ENCODE data around the gene PAM. TPM values are rescaled to one million over a fixed set of nuclear protein-coding genes. Genes with fewer than 3 reads are reported as not detected.

Gene PAM
- total and polyA plus RNA-seq, 3 experiments from 2014 or later = 58.7 to 65.0 (median 59.8) TPM

GRCh38 chr5:102858221-102858620 is 103.1 kb downstream of the PAM start:
- Histone ChIP-seq H3K36me3 (ENCODE audit: insufficient read depth, low read length) (no peaks in the 10 kb centered on the region), H3K27ac (ENCODE audit: low read depth, low read length) (no peak overlapping the region), H3K27me3 (ENCODE audit: insufficient read depth, low read length, poor library complexity, severe bottlenecking) (no peaks in the 10 kb centered on the region), H3K9me3 (ENCODE audit: low read length) (no peaks in the 10 kb centered on the region), H3K4me1 (ENCODE audit: insufficient read depth, low read length) (peaks cover 13% of the 10 kb centered on the region), H3K4me3 (ENCODE audit: low read length) (no peak overlapping the region)
- DNase-seq = no peak
- peaks cover 36 to 47% (median 44%) of the 10 kb centered on the region in 3 donors for H3K4me1 Mint-ChIP-seq
- ChIA-PET POLR2A (interaction anchor here (0.5 kb wide), 1 partner anchor 19 kb away, joined by 5 read pairs; no protein-coding TSS in a partner anchor), CTCF (interaction anchor here (1.2 kb wide), 1 partner anchor 8 kb away, joined by 4 read pairs; no protein-coding TSS in a partner anchor)
- H3K36me3 Mint-ChIP-seq = peaks cover 0 to 2% (median 0%) of the 10 kb centered on the region in 3 donors
- H3K27ac Mint-ChIP-seq = peak overlapping the region in 1 of 8 donors; percentile 7
- no peak overlapping the region for H3K4me3 Mint-ChIP-seq
- no peaks in the 10 kb centered on the region for H3K9me3 Mint-ChIP-seq
- peaks cover 0 to 2% of the 10 kb centered on the region in 2 donors for H3K27me3 Mint-ChIP-seq

DNA sequence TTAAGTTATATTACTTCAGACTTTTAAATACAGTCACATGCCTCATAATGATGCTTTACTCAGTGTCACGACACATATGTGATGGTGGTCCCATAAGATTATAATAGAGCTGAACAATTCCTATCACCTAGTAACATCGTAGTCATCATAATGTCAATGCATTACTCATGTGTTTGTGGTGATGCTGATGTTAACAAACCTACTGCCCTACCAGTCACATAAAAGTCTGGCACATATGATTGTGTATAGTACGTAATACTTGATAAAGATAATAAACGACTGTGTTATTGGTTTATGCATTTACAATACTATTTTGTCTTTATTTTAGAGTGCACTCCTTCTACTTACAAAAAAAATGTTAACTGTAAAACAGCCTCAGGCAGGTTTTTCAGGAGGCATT is 103.7 kb downstream of the PAM start:
- Histone ChIP-seq H3K4me1 (ENCODE audit: insufficient read depth, low read length) (peaks cover 13% of the 10 kb centered on the region), H3K27me3 (ENCODE audit: insufficient read depth, low read length, poor library complexity, severe bottlenecking) (no peaks in the 10 kb centered on the region), H3K9me3 (ENCODE audit: low read length) (no peaks in the 10 kb centered on the region), H3K36me3 (ENCODE audit: insufficient read depth, low read length) (no peaks in the 10 kb centered on the region), H3K4me3 (ENCODE audit: low read length) (no peak overlapping the region), H3K27ac (ENCODE audit: low read depth, low read length) (no peak overlapping the region)
- peak overlapping the region in 1 of 8 donors; percentile 1 for H3K27ac Mint-ChIP-seq
- H3K4me1 Mint-ChIP-seq = peaks cover 30 to 41% (median 39%) of the 10 kb centered on the region in 3 donors
- H3K36me3 Mint-ChIP-seq = peaks cover 0 to 2% (median 0%) of the 10 kb centered on the region in 3 donors
- no peak overlapping the region for H3K4me3 Mint-ChIP-seq
- ChIA-PET CTCF (interaction anchor here (0.8 kb wide), 1 partner anchor 20 kb away, joined by 3 read pairs; no protein-coding TSS in a partner anchor), POLR2A (no interaction called here)
- peaks cover 0 to 2% of the 10 kb centered on the region in 2 donors for H3K27me3 Mint-ChIP-seq
- no peaks in the 10 kb centered on the region for H3K9me3 Mint-ChIP-seq
- DNase-seq = no peak

DNA sequence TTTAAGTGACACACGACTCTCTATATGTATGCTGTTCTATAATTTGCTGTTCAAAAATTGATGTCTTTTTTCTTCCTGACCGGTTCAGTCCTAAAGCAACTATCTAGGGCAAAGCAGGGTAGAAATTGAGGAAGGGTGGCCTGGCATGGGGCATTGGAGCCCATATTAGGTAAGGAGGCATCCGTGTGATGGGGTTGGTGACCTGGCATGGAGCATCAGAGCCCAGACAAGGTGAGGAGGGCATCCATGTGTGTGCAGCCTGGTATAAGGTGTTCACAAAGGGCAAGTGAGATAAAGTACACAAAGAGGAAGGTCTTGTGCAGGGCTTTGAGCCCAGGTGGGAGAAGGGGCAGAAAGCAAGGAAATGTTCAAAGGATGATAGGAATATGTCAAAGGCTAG is 104.9 kb downstream of the PAM start:
- H3K27ac ChIP-seq (ENCODE audit: low read depth, low read length) = no peak overlapping the region
- peaks cover 7% of the 10 kb centered on the region for H3K4me1 ChIP-seq (ENCODE audit: insufficient read depth, low read length)
- peaks cover 0 to 2% (median 0%) of the 10 kb centered on the region in 3 donors for H3K36me3 Mint-ChIP-seq
- H3K9me3 Mint-ChIP-seq = no peaks in the 10 kb centered on the region
- CTCF ChIA-PET = no interaction called here
- H3K4me3 Mint-ChIP-seq = no peak overlapping the region
- peak overlapping the region in 3 of 8 donors; percentile 14 to 76 (median 41) for H3K27ac Mint-ChIP-seq
- peaks cover 2% of the 10 kb centered on the region in 2 donors for H3K27me3 Mint-ChIP-seq
- POLR2A ChIA-PET = no interaction called here
- no peaks in the 10 kb centered on the region for H3K27me3 ChIP-seq (ENCODE audit: insufficient read depth, low read length, poor library complexity, severe bottlenecking)
- no peaks in the 10 kb centered on the region for H3K9me3 ChIP-seq (ENCODE audit: low read length)
- H3K4me1 Mint-ChIP-seq = peaks cover 21 to 33% (median 33%) of the 10 kb centered on the region in 3 donors
- H3K4me3 ChIP-seq (ENCODE audit: low read length) = no peak overlapping the region
- no peak for DNase-seq
- H3K36me3 ChIP-seq (ENCODE audit: insufficient read depth, low read length) = no peaks in the 10 kb centered on the region

GRCh38 chr5:102863058-102863457 is 108.0 kb downstream of the PAM start:
- Mint-ChIP-seq H3K4me3 (no peak overlapping the region), H3K27me3 (peaks cover 2 to 15% of the 10 kb centered on the region in 2 donors), H3K36me3 (peaks cover 0 to 6% (median 2%) of the 10 kb centered on the region in 3 donors), H3K4me1 (peaks cover 21 to 26% (median 23%) of the 10 kb centered on the region in 3 donors), H3K9me3 (no peaks in the 10 kb centered on the region), H3K27ac (peak overlapping the region in 2 of 8 donors; percentile 19 to 53)
- Histone ChIP-seq H3K4me1 (ENCODE audit: insufficient read depth, low read length) (peaks cover 3% of the 10 kb centered on the region), H3K36me3 (ENCODE audit: insufficient read depth, low read length) (no peaks in the 10 kb centered on the region), H3K4me3 (ENCODE audit: low read length) (no peak overlapping the region), H3K27ac (ENCODE audit: low read depth, low read length) (no peak overlapping the region), H3K27me3 (ENCODE audit: insufficient read depth, low read length, poor library complexity, severe bottlenecking) (no peaks in the 10 kb centered on the region), H3K9me3 (ENCODE audit: low read length) (no peaks in the 10 kb centered on the region)
- CTCF ChIA-PET = no interaction called here
- POLR2A ChIA-PET = no interaction called here
- no peak for DNase-seq

GRCh38 chr5:102863764-102864560 is 108.9 kb downstream of the PAM start:
- peak overlapping the region in 1 of 8 donors; percentile 8 for H3K27ac Mint-ChIP-seq
- H3K27me3 ChIP-seq (ENCODE audit: insufficient read depth, low read length, poor library complexity, severe bottlenecking) = no peaks in the 10 kb centered on the region
- no peak for DNase-seq
- H3K9me3 ChIP-seq (ENCODE audit: low read length) = no peaks in the 10 kb centered on the region
- H3K27me3 Mint-ChIP-seq = peaks cover 2 to 15% of the 10 kb centered on the region in 2 donors
- H3K4me1 Mint-ChIP-seq = peaks cover 21 to 27% (median 23%) of the 10 kb centered on the region in 3 donors
- H3K4me1 ChIP-seq (ENCODE audit: insufficient read depth, low read length) = peaks cover 3% of the 10 kb centered on the region
- peaks cover 1 to 7% (median 3%) of the 10 kb centered on the region in 3 donors for H3K36me3 Mint-ChIP-seq
- ChIA-PET POLR2A (interaction anchor here (0.6 kb wide), 1 partner anchor 9 kb away, joined by 4 read pairs; no protein-coding TSS in a partner anchor), CTCF (no interaction called here)
- H3K4me3 ChIP-seq (ENCODE audit: low read length) = no peak overlapping the region
- no peaks in the 10 kb centered on the region for H3K9me3 Mint-ChIP-seq
- no peak overlapping the region for H3K27ac ChIP-seq (ENCODE audit: low read depth, low read length)
- H3K4me3 Mint-ChIP-seq = peak overlapping the region in 1 of 7 donors; percentile 4
- H3K36me3 ChIP-seq (ENCODE audit: insufficient read depth, low read length) = no peaks in the 10 kb centered on the region

DNA sequence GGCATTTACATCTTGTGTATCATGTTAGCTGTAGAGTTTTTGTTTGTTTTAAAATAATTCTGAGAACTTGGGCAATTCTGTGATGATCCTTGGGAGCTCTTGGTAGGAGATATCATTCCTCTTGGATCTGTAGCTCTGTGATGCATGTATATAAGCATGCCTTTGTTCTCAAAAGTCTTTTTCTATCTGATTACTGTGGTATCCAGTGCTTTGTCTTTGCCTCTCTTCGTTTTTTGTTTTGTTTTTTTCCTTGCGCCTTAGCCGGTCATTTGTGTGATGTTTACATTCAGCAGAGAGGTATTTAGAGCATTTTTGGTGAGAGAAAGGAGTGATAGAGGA is 110.0 kb downstream of the PAM start:
- H3K9me3 Mint-ChIP-seq = no peaks in the 10 kb centered on the region
- H3K4me1 Mint-ChIP-seq = peaks cover 20 to 26% (median 21%) of the 10 kb centered on the region in 3 donors
- H3K27ac ChIP-seq (ENCODE audit: low read depth, low read length) = no peak overlapping the region
- H3K27me3 ChIP-seq (ENCODE audit: insufficient read depth, low read length, poor library complexity, severe bottlenecking) = no peaks in the 10 kb centered on the region
- peaks cover 8 to 19% (median 13%) of the 10 kb centered on the region in 3 donors for H3K36me3 Mint-ChIP-seq
- peak overlapping the region; percentile 61 to 92 (median 81) for H3K4me3 Mint-ChIP-seq
- peak overlapping the region in 6 of 8 donors; percentile 2 to 81 (median 42) for H3K27ac Mint-ChIP-seq
- no peaks in the 10 kb centered on the region for H3K9me3 ChIP-seq (ENCODE audit: low read length)
- ChIA-PET POLR2A (no interaction called here), CTCF (interaction anchor here (0.7 kb wide), 1 partner anchor 37 kb away, joined by 3 read pairs; no protein-coding TSS in a partner anchor)
- no peak for DNase-seq
- H3K36me3 ChIP-seq (ENCODE audit: insufficient read depth, low read length) = no peaks in the 10 kb centered on the region
- peaks cover 3% of the 10 kb centered on the region for H3K4me1 ChIP-seq (ENCODE audit: insufficient read depth, low read length)
- no peak overlapping the region for H3K4me3 ChIP-seq (ENCODE audit: low read length)
- peaks cover 5 to 15% of the 10 kb centered on the region in 2 donors for H3K27me3 Mint-ChIP-seq

- POLR2A ChIA-PET = no interaction called here
- peaks cover 7 to 20% (median 18%) of the 10 kb centered on the region in 3 donors for H3K36me3 Mint-ChIP-seq
Measured at GRCh38 chr5:102865510-102866236, 110.6 kb downstream of the PAM start.

More at GRCh38 chr5:102865510-102866236, 110.6 kb downstream of the PAM start:
- CTCF ChIA-PET = interaction anchor here (0.7 to 1.3 kb wide), 2 partner anchors 8 to 38 kb away, joined by 3 to 4 read pairs; no protein-coding TSS in a partner anchor
- H3K9me3 ChIP-seq (ENCODE audit: low read length) = no peaks in the 10 kb centered on the region
- DNase-seq = peak; percentile 5 to 57 (median 17)
- H3K4me1 ChIP-seq (ENCODE audit: insufficient read depth, low read length) = peaks cover 3% of the 10 kb centered on the region
- peaks cover 5 to 15% of the 10 kb centered on the region in 2 donors for H3K27me3 Mint-ChIP-seq
- no peak overlapping the region for H3K27ac ChIP-seq (ENCODE audit: low read depth, low read length)
- H3K9me3 Mint-ChIP-seq = no peaks in the 10 kb centered on the region
- peak overlapping the region in 7 of 8 donors; percentile 2 to 81 (median 68) for H3K27ac Mint-ChIP-seq
- peak overlapping the region; percentile 61 to 92 (median 81) for H3K4me3 Mint-ChIP-seq
- H3K27me3 ChIP-seq (ENCODE audit: insufficient read depth, low read length, poor library complexity, severe bottlenecking) = no peaks in the 10 kb centered on the region
- H3K4me3 ChIP-seq (ENCODE audit: low read length) = peak overlapping the region; percentile 46
- H3K4me1 Mint-ChIP-seq = peaks cover 20 to 25% (median 21%) of the 10 kb centered on the region in 3 donors
- no peaks in the 10 kb centered on the region for H3K36me3 ChIP-seq (ENCODE audit: insufficient read depth, low read length)

Data from CD8-positive, alpha-beta memory T cell (primary cell).